GM12873 (cell line): Measurements from ENCODE around the gene CYP4A22.

Experiments used
- TF ChIP-seq, protein P1 (sequence below): IDR thresholded peaks from 2 replicates; pipeline ENCODE4 v1.5.1; 2012; ENCODE audit warnings: low read depth, mild to moderate bottlenecking, moderate library complexity, low read length, control low read depth; ENCODE audit not compliant: insufficient read depth; ENCODE audit errors: missing control alignments

Gene CYP4A22

DNA sequence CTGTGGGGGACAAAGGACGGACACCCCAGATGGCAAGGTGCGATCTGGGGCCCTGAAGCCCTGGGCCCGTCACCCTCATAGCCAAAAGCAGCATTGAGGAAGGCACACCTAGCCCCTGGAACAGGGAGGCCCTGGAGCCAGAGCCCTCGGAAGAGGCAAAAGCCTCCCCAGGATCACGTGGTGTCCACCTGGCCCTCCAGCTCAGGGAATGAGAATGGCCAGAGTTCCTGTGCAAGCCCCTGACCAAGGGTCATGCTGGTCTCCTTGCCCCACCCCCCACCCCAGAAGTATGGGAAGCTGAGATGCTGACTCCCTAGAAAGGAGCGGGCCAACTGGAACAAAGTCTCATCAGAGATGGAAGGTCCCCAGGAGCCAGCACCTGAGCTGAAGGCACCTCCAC is 53.6 kb downstream of the CYP4A22 start:
- TF ChIP-seq, protein P1, sequence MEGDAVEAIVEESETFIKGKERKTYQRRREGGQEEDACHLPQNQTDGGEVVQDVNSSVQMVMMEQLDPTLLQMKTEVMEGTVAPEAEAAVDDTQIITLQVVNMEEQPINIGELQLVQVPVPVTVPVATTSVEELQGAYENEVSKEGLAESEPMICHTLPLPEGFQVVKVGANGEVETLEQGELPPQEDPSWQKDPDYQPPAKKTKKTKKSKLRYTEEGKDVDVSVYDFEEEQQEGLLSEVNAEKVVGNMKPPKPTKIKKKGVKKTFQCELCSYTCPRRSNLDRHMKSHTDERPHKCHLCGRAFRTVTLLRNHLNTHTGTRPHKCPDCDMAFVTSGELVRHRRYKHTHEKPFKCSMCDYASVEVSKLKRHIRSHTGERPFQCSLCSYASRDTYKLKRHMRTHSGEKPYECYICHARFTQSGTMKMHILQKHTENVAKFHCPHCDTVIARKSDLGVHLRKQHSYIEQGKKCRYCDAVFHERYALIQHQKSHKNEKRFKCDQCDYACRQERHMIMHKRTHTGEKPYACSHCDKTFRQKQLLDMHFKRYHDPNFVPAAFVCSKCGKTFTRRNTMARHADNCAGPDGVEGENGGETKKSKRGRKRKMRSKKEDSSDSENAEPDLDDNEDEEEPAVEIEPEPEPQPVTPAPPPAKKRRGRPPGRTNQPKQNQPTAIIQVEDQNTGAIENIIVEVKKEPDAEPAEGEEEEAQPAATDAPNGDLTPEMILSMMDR, result no peak

DNA sequence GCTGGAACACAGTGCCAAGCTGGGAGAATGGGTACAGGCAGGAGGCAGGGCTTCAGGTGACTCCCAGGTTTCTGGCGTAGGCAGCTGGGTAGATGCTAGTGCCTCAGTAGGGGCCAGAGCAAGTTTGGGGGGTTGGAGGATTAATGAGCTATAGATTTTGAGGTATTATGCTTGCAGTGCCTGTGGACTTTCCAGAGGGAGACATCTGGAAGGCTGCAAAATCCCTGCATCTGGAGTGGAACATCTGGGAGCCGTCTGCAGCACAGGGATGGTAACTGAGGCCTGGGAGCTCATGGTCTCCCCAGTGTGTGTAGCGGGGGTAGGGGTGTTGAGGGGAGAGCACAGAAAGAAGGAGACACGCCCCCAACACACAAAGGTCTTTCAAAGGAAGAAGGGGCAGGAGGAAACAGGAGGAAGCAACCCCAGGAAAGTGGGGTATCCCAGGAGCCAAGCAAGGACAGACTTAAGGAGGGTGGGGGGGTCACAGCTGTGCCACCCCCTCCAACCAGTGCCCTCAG is 54.8 kb downstream of the CYP4A22 start:
- TF ChIP-seq, protein P1, result no peak

DNA sequence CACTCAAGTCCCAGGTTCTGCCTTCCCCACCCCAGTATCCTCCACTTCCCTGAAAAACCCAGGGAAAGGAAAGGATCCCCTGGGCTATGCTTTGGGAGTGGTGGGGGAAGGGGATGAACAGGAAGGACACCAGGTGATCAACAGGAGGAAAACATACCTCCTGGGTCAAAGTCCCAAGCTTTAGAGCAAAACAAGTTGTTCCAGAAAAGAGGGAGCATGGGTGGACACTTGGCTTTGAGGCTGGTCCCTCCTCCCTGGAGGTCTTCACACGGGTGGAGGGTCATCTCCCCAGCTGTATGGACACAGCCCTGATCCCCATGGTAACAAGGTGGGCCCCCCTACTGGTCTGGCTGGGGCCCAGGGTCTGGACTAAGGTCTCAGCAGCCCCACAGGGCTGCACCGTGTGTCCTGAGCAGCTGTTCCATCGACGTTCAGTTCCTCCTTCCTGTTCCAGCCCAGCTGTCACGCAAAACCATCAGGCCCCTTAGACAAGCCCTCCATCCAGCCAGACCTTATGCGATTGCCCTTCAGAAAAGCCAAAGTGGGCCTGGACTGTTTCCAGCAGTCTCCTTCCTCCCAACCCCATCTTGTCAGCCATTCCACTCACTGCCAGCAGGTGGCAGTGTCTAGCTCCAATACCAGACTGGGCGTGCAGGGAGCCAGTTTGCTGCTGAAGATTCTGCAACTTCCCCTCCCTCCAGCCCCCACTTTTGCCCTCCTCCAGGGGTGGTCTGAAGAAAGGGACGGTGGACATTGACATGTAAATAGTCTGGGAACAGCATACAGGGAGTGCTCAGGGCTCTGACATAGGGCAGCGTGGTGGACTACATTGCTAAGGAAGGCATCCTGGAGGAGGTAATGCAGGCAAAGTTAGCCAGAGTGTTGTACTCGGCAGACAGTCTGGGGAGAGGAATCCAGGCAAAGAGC is 55.5 kb downstream of the CYP4A22 start:
- TF ChIP-seq, protein P1, result peak; percentile 99

GRCh38 chr1:47194311-47194710 is 57.1 kb downstream of the CYP4A22 start:
- TF ChIP-seq, protein P1, result no peak

- TF ChIP-seq, protein P1, result no peak
Observed at GRCh38 chr1:47196622-47197021, 59.4 kb downstream of the CYP4A22 start.

GRCh38 chr1:47198214-47198613 is 61.0 kb downstream of the CYP4A22 start:
- TF ChIP-seq, protein P1, result no peak
